ENCODE measurements around the gene MGAT4B. TPM values are rescaled to one million over a fixed set of nuclear protein-coding genes. Genes with fewer than 3 reads are reported as not detected.

The MGAT4B gene
- polyA plus RNA-seq, 2 of the 4 experiments (the other 2 are of a cell fraction), result 57.4 to 166 TPM

- ChIA-PET POLR2A (no interaction called here), CTCF (interaction anchor here (0.8 to 9.3 kb wide), 5 partner anchors 9 to 18 kb away, joined by 4 to 68 read pairs (median 13); partner anchors contain the start of gene LTC4S)
- Histone ChIP-seq H3K4me1 (no peaks in the 10 kb centered on the region), H3K9me3 (no peaks in the 10 kb centered on the region), H3K4me2 (no peak overlapping the region), H3K27ac (no peak overlapping the region), H3K4me3 (no peak overlapping the region)
- DNase-seq (ENCODE audit: low read depth in 1 of 2, low spot score in 1 of 2) (no peak), ATAC-seq (no peak), FAIRE-seq (no peak)
- 91% methylated on average over 9 of the region's 9 CpGs for WGBS (ENCODE audit: missing lambda C conversion rate)
- TF ChIP-seq ESRRA (IDR thresholded peaks at IDR 0.05; ENCODE audit: borderline replicate concordance, low read length), result no peak
- TF ChIP-seq PHF8 (IDR thresholded peaks at IDR 0.05; ENCODE audit: borderline replicate concordance, low read depth), result no peak
- no peak for TF ChIP-seq HEYL (CRISPR knock-in tag; IDR thresholded peaks at IDR 0.05)
Observed at GRCh38 chr5:179777909-179778308, 28.8 kb downstream of the MGAT4B start.

DNA sequence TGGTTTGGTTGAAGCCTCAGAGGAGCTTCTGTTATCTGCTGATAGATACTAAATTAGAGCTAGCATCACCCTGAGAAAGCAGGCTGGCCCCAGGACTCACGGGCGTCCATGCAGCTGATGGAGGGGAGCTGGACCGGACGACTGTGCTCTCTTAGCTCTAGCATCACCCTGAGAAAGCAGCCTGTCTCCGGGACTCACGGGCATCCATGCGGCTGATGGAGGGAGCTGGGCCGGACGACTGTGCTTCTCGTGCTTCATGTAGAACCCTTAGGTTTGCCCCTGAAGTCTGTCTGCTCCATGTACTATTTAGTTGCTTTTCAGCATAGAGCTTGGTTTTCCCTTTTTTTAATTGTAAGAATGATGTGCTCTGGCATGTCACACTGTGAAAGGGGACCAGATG lies 29.2 kb downstream of the MGAT4B start:
- DNase-seq (ENCODE audit: low read depth in 1 of 2, low spot score in 1 of 2), result no peak
- no peak overlapping the region for H3K4me2 ChIP-seq
- TF ChIP-seq E2F6 (IDR thresholded peaks at IDR 0.05; ENCODE audit: borderline replicate concordance, low read depth) (no peak), HEYL (CRISPR knock-in tag; IDR thresholded peaks at IDR 0.05) (no peak), EHF (CRISPR knock-in tag; IDR thresholded peaks at IDR 0.05) (no peak), NPAS2 (CRISPR knock-in tag; IDR thresholded peaks at IDR 0.05; ENCODE audit: borderline replicate concordance) (no peak), HOXB13 (CRISPR knock-in tag; IDR thresholded peaks at IDR 0.05; ENCODE audit: low read depth) (no peak), ZSCAN20 (CRISPR knock-in tag; IDR thresholded peaks at IDR 0.05) (no peak), SMC3 (IDR thresholded peaks at IDR 0.05) (no peak), MAZ (IDR thresholded peaks at IDR 0.05; ENCODE audit: borderline replicate concordance, low read depth, low read length) (no peak)
- TF ChIP-seq, protein P1, sequence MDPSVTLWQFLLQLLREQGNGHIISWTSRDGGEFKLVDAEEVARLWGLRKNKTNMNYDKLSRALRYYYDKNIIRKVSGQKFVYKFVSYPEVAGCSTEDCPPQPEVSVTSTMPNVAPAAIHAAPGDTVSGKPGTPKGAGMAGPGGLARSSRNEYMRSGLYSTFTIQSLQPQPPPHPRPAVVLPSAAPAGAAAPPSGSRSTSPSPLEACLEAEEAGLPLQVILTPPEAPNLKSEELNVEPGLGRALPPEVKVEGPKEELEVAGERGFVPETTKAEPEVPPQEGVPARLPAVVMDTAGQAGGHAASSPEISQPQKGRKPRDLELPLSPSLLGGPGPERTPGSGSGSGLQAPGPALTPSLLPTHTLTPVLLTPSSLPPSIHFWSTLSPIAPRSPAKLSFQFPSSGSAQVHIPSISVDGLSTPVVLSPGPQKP (IDR thresholded peaks at IDR 0.05; ENCODE audit: low read depth, low read length), result no peak
- ChIA-PET POLR2A (no interaction called here), CTCF (interaction anchor here (0.8 to 9.3 kb wide), 6 partner anchors 9 to 74 kb away, joined by 3 to 68 read pairs (median 9); partner anchors contain the start of gene LTC4S)
- no peak for FAIRE-seq
- 90% methylated on average over 10 of the region's 10 CpGs for WGBS (ENCODE audit: missing lambda C conversion rate)
- no peak overlapping the region for H3K27ac ChIP-seq
- no peaks in the 10 kb centered on the region for H3K9me3 ChIP-seq
- no peaks in the 10 kb centered on the region for H3K4me1 ChIP-seq
- no peak for ATAC-seq
- no peak overlapping the region for H3K4me3 ChIP-seq

- no peak overlapping the region for H3K27ac ChIP-seq
- no peak for TF ChIP-seq SMC3 (IDR thresholded peaks at IDR 0.05)
- TF ChIP-seq CHD2 (IDR thresholded peaks at IDR 0.05; ENCODE audit: low read length, partially characterized antibody), result no peak
- no peak for TF ChIP-seq ZC3H11A (IDR thresholded peaks at IDR 0.05)
- TF ChIP-seq RAD21 (conservative IDR thresholded peaks at IDR 0.05 in 1 of 2, IDR thresholded peaks at IDR 0.05 in 1 of 2), result no peak
- no peak for TF ChIP-seq ATOH8 (CRISPR knock-in tag; IDR thresholded peaks at IDR 0.05; ENCODE audit: low read depth)
- TF ChIP-seq, protein P2, sequence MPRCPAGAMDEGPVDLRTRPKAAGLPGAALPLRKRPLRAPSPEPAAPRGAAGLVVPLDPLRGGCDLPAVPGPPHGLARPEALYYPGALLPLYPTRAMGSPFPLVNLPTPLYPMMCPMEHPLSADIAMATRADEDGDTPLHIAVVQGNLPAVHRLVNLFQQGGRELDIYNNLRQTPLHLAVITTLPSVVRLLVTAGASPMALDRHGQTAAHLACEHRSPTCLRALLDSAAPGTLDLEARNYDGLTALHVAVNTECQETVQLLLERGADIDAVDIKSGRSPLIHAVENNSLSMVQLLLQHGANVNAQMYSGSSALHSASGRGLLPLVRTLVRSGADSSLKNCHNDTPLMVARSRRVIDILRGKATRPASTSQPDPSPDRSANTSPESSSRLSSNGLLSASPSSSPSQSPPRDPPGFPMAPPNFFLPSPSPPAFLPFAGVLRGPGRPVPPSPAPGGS (IDR thresholded peaks at IDR 0.05), result no peak
- TF ChIP-seq, protein P3, sequence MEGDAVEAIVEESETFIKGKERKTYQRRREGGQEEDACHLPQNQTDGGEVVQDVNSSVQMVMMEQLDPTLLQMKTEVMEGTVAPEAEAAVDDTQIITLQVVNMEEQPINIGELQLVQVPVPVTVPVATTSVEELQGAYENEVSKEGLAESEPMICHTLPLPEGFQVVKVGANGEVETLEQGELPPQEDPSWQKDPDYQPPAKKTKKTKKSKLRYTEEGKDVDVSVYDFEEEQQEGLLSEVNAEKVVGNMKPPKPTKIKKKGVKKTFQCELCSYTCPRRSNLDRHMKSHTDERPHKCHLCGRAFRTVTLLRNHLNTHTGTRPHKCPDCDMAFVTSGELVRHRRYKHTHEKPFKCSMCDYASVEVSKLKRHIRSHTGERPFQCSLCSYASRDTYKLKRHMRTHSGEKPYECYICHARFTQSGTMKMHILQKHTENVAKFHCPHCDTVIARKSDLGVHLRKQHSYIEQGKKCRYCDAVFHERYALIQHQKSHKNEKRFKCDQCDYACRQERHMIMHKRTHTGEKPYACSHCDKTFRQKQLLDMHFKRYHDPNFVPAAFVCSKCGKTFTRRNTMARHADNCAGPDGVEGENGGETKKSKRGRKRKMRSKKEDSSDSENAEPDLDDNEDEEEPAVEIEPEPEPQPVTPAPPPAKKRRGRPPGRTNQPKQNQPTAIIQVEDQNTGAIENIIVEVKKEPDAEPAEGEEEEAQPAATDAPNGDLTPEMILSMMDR (IDR thresholded peaks at IDR 0.05), result no peak
- TF ChIP-seq NFE2L2 (conservative IDR thresholded peaks at IDR 0.05; ENCODE audit: low read length), result no peak
- TF ChIP-seq RNF2 (IDR thresholded peaks at IDR 0.05; ENCODE audit: borderline replicate concordance, low read depth), result no peak
- TF ChIP-seq POLR2AphosphoS2 (conservative IDR thresholded peaks at IDR 0.05; ENCODE audit: low read length), result no peak
- no peak for TF ChIP-seq HOXB13 (CRISPR knock-in tag; IDR thresholded peaks at IDR 0.05; ENCODE audit: low read depth)
- no peak overlapping the region for H3K4me2 ChIP-seq
- DNase-seq (ENCODE audit: low read depth in 1 of 2, low spot score in 1 of 2) (no peak), ATAC-seq (no peak), FAIRE-seq (no peak)
- H3K4me3 ChIP-seq, result no peak overlapping the region
- WGBS (ENCODE audit: missing lambda C conversion rate), result 92% methylated on average over 11 of the region's 11 CpGs
- H3K4me1 ChIP-seq, result no peaks in the 10 kb centered on the region
- ChIA-PET CTCF (interaction anchor here (1.0 to 9.3 kb wide), 5 partner anchors 8 to 73 kb away, joined by 3 to 68 read pairs (median 13); partner anchors contain the start of gene LTC4S), POLR2A (no interaction called here)
- no peaks in the 10 kb centered on the region for H3K9me3 ChIP-seq
Observed at GRCh38 chr5:179776411-179776938, 30.2 kb downstream of the MGAT4B start.
